ENCODE measurements around the gene KAT2B.

DNA sequence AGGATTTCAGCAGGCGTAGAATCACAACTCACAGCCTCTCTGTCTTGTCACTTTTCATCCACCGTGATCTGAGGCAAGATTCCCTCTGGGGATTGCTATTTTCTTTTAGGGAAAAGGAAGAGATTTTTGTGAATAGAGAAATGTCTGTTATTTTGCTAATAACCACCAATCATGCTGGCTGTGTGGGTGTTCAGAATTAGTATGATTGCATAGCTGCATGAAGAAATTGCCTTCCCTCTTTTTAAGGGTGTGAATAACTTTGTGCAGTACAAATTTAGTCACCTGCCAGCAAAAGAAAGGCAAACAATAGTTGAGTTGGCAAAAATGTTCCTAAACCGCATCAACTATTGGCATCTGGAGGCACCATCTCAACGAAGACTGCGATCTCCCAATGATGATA lies 60.8 kb downstream of the KAT2B start:
- no peak for TF ChIP-seq POLR2A (IDR thresholded peaks at IDR 0.05)
- TF ChIP-seq, protein P1, sequence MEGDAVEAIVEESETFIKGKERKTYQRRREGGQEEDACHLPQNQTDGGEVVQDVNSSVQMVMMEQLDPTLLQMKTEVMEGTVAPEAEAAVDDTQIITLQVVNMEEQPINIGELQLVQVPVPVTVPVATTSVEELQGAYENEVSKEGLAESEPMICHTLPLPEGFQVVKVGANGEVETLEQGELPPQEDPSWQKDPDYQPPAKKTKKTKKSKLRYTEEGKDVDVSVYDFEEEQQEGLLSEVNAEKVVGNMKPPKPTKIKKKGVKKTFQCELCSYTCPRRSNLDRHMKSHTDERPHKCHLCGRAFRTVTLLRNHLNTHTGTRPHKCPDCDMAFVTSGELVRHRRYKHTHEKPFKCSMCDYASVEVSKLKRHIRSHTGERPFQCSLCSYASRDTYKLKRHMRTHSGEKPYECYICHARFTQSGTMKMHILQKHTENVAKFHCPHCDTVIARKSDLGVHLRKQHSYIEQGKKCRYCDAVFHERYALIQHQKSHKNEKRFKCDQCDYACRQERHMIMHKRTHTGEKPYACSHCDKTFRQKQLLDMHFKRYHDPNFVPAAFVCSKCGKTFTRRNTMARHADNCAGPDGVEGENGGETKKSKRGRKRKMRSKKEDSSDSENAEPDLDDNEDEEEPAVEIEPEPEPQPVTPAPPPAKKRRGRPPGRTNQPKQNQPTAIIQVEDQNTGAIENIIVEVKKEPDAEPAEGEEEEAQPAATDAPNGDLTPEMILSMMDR (IDR thresholded peaks at IDR 0.05) = no peak
